Measurements from ENCODE around the gene MVP.
"Not testable (repeated sequence)": the region's sequence is repeated elsewhere in the genome, so short reads cannot be mapped to it uniquely, and the experiment has no call there.

The MVP gene

DNA sequence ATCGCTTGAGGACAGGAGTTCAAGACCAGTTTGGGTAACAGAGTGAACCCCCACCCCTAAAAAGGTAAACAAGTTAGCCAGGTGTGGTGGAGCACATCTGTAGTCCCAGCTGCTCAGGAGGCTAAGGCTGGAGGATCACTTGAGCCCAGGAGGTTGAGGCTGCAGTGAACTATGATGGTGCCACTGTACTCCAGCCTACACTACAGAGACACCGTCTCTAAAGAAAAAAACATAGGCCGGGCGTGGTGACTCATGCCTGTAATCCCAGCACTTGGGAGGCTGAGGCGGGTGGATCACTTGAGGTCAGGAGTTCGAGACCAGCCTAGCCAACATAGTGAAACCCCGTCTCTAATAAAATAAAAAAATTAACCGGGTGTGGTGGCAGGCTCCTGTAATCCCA, 48.8 kb downstream of the MVP start:
- not testable (repeated sequence) for H3K27ac ChIP-seq (ENCODE audit: low read length); H3K36me3 ChIP-seq (ENCODE audit: control insufficient read depth in 1 of 2, insufficient read depth in 2 of 2, low read length in 2 of 2); H3K4me1 ChIP-seq (ENCODE audit: control insufficient read depth in 1 of 2, insufficient read depth in 2 of 2, low read length in 2 of 2); H3K27me3 ChIP-seq (ENCODE audit: low read depth, low read length); H3K9me3 ChIP-seq (ENCODE audit: control insufficient read depth in 1 of 2, low read length in 2 of 2); H3K4me3 ChIP-seq (ENCODE audit: low read depth in 1 of 2, low read length in 2 of 2)

DNA sequence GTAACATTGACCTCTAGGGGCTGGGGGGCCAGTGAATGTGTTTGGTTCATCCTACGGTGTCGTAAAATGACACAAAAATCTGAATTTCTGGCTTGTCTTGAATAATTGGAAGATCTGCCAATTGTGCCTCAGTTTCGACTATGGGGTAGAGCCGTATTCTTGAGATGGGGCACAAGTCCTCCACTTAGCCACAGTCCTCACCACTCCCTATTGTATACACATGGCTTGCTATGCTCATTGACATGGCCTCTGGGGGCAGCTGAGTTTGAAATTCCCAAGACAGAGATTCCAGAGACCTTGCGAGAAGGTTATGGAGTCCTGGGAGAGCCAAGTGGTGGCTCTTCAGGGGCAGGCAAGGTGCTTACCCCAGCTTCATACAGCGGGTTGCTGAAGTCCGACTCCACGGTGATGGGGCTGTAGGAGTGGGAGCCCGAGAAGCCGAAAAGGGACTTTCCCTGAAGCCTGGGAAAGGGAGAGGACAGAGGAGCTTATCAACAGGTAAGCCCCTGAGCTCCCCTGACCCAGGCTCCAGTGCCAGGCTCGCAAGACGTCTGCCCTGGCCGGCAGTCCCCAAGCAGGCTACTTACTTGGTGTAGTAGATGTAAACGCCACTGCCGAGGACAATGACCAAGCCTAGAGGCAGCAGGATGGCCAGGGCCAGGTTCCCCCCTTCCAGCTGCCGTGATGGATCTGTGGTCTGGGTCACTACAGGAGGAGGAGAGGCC, 51.7 kb downstream of the MVP start:
- Histone ChIP-seq H3K4me3 (ENCODE audit: low read depth in 1 of 2, low read length in 2 of 2) (no peak overlapping the region), H3K4me1 (ENCODE audit: control insufficient read depth in 1 of 2, insufficient read depth in 2 of 2, low read length in 2 of 2) (peaks cover 0 to 5% of the 10 kb centered on the region in 2 donors), H3K27ac (ENCODE audit: low read length) (no peak overlapping the region), H3K9me3 (ENCODE audit: control insufficient read depth in 1 of 2, low read length in 2 of 2) (peaks cover 0 to 3% of the 10 kb centered on the region in 2 donors), H3K27me3 (ENCODE audit: low read depth, low read length) (peaks cover 15% of the 10 kb centered on the region), H3K36me3 (ENCODE audit: control insufficient read depth in 1 of 2, insufficient read depth in 2 of 2, low read length in 2 of 2) (no peaks in the 10 kb centered on the region)

DNA sequence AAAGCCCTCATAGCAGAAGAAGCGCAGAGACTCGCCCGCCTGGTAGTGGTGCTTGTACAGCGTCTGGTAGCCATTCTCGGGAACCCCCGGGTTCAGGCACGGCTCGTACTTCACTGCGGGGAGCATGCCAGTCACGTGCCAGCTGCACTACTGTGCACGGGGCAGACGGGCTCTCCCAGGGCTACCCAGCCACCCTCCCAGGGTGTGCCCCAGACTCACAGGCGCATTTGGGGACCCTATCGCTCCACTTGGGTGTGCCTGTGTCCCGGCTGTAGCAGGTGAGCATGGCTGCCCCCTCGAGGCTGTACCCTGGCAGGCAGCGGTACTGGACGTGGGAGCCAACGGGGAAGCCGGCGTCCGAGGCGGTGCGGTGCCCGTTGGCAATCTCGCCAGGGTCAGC, 53.1 kb downstream of the MVP start:
- no peaks in the 10 kb centered on the region for H3K36me3 ChIP-seq (ENCODE audit: control insufficient read depth in 1 of 2, insufficient read depth in 2 of 2, low read length in 2 of 2)
- peaks cover 0 to 3% of the 10 kb centered on the region in 2 donors for H3K9me3 ChIP-seq (ENCODE audit: control insufficient read depth in 1 of 2, low read length in 2 of 2)
- H3K4me3 ChIP-seq (ENCODE audit: low read depth in 1 of 2, low read length in 2 of 2), result no peak overlapping the region
- peaks cover 25% of the 10 kb centered on the region for H3K27me3 ChIP-seq (ENCODE audit: low read depth, low read length)
- peaks cover 0 to 5% of the 10 kb centered on the region in 2 donors for H3K4me1 ChIP-seq (ENCODE audit: control insufficient read depth in 1 of 2, insufficient read depth in 2 of 2, low read length in 2 of 2)
- no peak overlapping the region for H3K27ac ChIP-seq (ENCODE audit: low read length)

DNA sequence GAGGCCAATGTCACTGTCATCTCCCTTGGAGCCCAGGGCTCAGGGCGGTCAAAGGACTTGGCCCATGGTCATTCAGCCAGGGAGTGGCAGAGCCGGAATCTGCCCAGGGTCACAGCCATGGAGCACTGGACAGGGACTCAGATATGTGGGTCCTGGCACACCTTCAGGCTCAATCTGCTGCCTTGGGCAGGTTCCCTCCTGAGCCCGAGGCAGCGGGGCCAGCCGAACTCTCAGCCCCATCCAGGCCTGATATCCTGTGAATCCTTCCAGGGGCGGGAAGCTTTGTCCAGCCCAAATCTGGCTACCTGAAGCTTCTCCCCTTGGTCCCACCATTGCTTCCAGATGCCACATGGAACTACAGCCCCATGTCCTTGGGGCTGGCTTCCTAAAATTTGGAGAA, 54.9 kb downstream of the MVP start:
- Histone ChIP-seq H3K27me3 (ENCODE audit: low read depth, low read length) (peaks cover 25% of the 10 kb centered on the region), H3K4me3 (ENCODE audit: low read depth in 1 of 2, low read length in 2 of 2) (no peak overlapping the region), H3K9me3 (ENCODE audit: control insufficient read depth in 1 of 2, low read length in 2 of 2) (peaks cover 0 to 3% of the 10 kb centered on the region in 2 donors), H3K4me1 (ENCODE audit: control insufficient read depth in 1 of 2, insufficient read depth in 2 of 2, low read length in 2 of 2) (peaks cover 0 to 5% of the 10 kb centered on the region in 2 donors), H3K36me3 (ENCODE audit: control insufficient read depth in 1 of 2, insufficient read depth in 2 of 2, low read length in 2 of 2) (no peaks in the 10 kb centered on the region), H3K27ac (ENCODE audit: low read length) (no peak overlapping the region)

DNA sequence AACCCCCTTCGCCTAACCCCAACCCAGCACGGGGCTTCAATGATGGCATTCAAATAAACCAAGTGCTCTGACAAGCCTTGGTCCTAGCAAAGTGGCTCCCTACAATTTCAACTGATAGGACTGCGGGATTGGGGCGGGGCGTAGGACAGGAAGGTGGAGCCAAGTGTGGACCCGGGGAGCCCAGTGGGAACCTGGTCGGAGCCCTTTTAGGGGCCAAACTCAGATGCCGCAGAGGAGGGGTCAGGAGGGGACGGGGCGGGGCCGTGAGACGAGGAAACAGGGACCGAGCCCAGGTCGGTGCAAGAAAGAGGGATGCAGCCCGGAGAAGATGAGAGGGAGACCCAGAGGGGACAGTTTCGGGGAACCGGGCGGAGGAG, 55.9 kb downstream of the MVP start:
- peaks cover 0 to 5% of the 10 kb centered on the region in 2 donors for H3K4me1 ChIP-seq (ENCODE audit: control insufficient read depth in 1 of 2, insufficient read depth in 2 of 2, low read length in 2 of 2)
- no peaks in the 10 kb centered on the region for H3K36me3 ChIP-seq (ENCODE audit: control insufficient read depth in 1 of 2, insufficient read depth in 2 of 2, low read length in 2 of 2)
- H3K9me3 ChIP-seq (ENCODE audit: control insufficient read depth in 1 of 2, low read length in 2 of 2), result peaks cover 0 to 3% of the 10 kb centered on the region in 2 donors
- no peak overlapping the region for H3K27ac ChIP-seq (ENCODE audit: low read length)
- peaks cover 25% of the 10 kb centered on the region for H3K27me3 ChIP-seq (ENCODE audit: low read depth, low read length)
- peak overlapping the region in 1 of 2 donors; percentile 48 for H3K4me3 ChIP-seq (ENCODE audit: low read depth in 1 of 2, low read length in 2 of 2)

DNA sequence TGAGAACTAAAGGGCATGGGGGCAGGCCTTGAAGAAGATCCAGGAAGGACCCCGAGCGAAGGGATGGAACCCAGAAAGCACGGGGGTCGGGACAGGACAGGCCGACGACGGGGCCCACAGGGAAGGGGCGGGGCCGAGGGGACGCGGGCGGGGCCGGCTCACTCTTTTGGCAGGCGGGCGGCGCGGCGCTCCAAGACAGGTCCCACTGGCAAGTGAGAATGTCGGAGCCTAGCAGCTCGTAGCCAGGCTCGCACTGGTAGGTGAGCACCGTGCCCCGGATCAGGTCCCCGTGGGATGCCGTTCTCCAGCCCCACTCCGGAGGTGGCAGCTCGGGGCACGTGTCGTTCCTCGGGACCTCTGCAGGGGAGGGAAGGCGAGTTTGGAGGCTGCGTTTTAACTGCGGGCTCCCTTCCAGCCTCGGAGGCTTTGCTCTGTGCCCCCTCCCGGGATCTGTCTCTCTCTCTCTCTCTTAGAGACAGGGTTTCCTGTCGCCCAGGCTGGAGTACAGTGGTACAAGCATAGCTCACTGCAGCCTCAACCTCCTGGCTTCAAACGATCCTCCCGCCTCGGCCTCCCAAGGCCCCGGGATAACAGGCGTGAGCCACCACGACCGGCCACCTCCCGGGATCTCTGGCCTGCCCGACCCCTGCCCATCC, 56.5 kb downstream of the MVP start:
- H3K27me3 ChIP-seq (ENCODE audit: low read depth, low read length), result peaks cover 25% of the 10 kb centered on the region
- H3K4me1 ChIP-seq (ENCODE audit: control insufficient read depth in 1 of 2, insufficient read depth in 2 of 2, low read length in 2 of 2), result peaks cover 0 to 5% of the 10 kb centered on the region in 2 donors
- H3K36me3 ChIP-seq (ENCODE audit: control insufficient read depth in 1 of 2, insufficient read depth in 2 of 2, low read length in 2 of 2), result no peaks in the 10 kb centered on the region
- H3K9me3 ChIP-seq (ENCODE audit: control insufficient read depth in 1 of 2, low read length in 2 of 2), result peaks cover 0 to 3% of the 10 kb centered on the region in 2 donors
- no peak overlapping the region for H3K27ac ChIP-seq (ENCODE audit: low read length)
- H3K4me3 ChIP-seq (ENCODE audit: low read depth in 1 of 2, low read length in 2 of 2), result peak overlapping the region in 1 of 2 donors; percentile 48

DNA sequence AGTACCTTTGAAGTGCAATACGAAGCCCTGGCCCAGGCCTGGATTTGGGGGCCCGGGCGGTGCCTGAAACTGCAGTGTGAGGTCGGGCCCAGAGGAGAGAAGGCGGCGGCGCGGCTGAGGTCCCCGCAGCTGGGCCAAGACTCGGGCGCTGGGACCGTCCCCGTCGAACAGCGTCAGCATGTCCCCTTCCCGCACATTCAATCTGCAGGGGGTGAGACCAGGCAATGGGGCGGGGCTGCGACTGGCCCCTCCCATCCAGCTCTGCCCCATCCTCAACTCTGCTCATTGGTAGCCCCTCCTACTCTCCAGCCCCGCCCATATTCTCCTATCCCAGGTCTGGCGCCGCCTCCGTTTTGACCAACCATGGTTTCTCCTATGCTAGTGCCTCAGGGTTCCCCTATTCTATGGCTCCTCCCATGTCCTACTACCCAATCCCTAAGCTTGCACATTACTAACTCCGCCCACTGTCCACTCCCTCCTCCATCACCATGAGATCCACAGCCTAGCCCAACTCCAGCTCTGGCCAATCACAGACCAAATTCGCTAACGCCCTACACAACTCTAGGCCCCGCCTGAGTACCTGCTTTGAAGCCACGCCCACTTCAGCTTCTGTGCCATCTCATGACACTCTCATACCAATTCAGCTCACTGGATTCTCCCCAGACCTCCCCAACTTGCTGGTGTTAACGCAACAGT, 57.2 kb downstream of the MVP start:
- Histone ChIP-seq H3K4me1 (ENCODE audit: control insufficient read depth in 1 of 2, insufficient read depth in 2 of 2, low read length in 2 of 2) (peaks cover 0 to 5% of the 10 kb centered on the region in 2 donors), H3K9me3 (ENCODE audit: control insufficient read depth in 1 of 2, low read length in 2 of 2) (peaks cover 0 to 3% of the 10 kb centered on the region in 2 donors), H3K36me3 (ENCODE audit: control insufficient read depth in 1 of 2, insufficient read depth in 2 of 2, low read length in 2 of 2) (no peaks in the 10 kb centered on the region), H3K4me3 (ENCODE audit: low read depth in 1 of 2, low read length in 2 of 2) (peak overlapping the region in 1 of 2 donors; percentile 48), H3K27me3 (ENCODE audit: low read depth, low read length) (peaks cover 25% of the 10 kb centered on the region), H3K27ac (ENCODE audit: low read length) (no peak overlapping the region)

DNA sequence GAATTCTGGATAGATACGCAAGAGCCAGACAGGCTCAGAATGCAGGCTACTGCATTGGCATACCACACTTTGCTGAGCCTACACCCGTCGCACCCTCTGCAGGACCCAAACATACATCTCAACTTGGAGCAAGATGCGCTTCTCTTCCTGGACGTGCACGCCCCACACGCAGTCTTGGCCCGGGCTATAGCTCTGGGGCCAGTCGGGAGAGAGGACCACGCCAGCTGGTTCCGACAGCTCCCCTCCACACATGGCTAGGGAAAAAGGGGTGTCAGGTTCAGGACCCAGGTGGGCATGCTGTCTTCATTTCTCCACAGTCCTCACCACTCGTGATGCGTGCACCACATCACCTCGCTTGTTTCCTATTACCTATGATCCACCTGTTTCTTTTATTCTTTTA, 57.9 kb downstream of the MVP start:
- peaks cover 0 to 3% of the 10 kb centered on the region in 2 donors for H3K9me3 ChIP-seq (ENCODE audit: control insufficient read depth in 1 of 2, low read length in 2 of 2)
- H3K27me3 ChIP-seq (ENCODE audit: low read depth, low read length), result peaks cover 25% of the 10 kb centered on the region
- no peaks in the 10 kb centered on the region for H3K36me3 ChIP-seq (ENCODE audit: control insufficient read depth in 1 of 2, insufficient read depth in 2 of 2, low read length in 2 of 2)
- H3K4me3 ChIP-seq (ENCODE audit: low read depth in 1 of 2, low read length in 2 of 2), result no peak overlapping the region
- no peak overlapping the region for H3K27ac ChIP-seq (ENCODE audit: low read length)
- H3K4me1 ChIP-seq (ENCODE audit: control insufficient read depth in 1 of 2, insufficient read depth in 2 of 2, low read length in 2 of 2), result peaks cover 0 to 5% of the 10 kb centered on the region in 2 donors

DNA sequence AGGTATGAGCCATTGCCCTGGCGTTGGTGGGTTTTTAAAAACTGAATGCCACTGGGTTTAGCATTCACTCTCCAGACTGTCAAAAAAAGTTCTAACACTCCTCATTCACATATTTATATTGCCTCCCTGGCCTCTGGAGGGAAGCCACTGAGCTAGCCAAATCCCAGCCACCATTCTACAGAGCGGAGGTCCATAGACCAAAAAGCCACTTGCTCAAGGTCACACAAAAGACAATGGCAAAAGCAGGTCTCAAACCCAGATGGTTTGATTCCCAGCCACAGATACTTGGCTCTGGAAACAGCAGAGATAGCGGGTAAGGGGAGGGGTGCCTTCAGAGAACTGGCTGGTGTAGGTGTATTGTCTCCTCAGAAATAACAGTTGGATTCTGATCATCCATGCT, 60.8 kb downstream of the MVP start:
- H3K9me3 ChIP-seq (ENCODE audit: control insufficient read depth in 1 of 2, low read length in 2 of 2), result peaks cover 0 to 3% of the 10 kb centered on the region in 2 donors
- H3K36me3 ChIP-seq (ENCODE audit: control insufficient read depth in 1 of 2, insufficient read depth in 2 of 2, low read length in 2 of 2), result no peaks in the 10 kb centered on the region
- H3K27me3 ChIP-seq (ENCODE audit: low read depth, low read length), result peaks cover 19% of the 10 kb centered on the region
- no peak overlapping the region for H3K4me3 ChIP-seq (ENCODE audit: low read depth in 1 of 2, low read length in 2 of 2)
- H3K4me1 ChIP-seq (ENCODE audit: control insufficient read depth in 1 of 2, insufficient read depth in 2 of 2, low read length in 2 of 2), result peaks cover 0 to 5% of the 10 kb centered on the region in 2 donors
- H3K27ac ChIP-seq (ENCODE audit: low read length), result no peak overlapping the region

DNA sequence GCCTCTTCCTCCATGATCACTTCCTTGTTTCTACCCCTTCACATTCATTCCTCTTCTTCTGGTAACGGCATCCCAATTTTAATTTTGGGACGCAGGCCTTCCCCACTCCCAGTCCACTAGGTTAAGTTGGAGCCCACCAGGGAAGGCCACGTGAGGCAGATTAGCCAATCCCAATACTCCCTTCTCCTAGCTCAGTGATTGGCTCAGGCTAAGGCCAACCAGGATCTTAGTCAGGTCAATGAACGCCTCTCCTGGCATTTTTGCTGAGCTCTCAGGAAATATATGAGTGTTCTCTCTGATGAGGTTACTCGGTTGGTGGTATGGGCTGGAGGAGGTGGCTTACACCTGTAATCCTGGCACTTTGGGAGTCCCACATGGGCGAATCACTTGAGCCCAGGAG, 63.7 kb downstream of the MVP start:
- Histone ChIP-seq H3K9me3 (ENCODE audit: control insufficient read depth in 1 of 2, low read length in 2 of 2) (no peaks in the 10 kb centered on the region), H3K27ac (ENCODE audit: low read length) (no peak overlapping the region), H3K36me3 (ENCODE audit: control insufficient read depth in 1 of 2, insufficient read depth in 2 of 2, low read length in 2 of 2) (no peaks in the 10 kb centered on the region), H3K4me1 (ENCODE audit: control insufficient read depth in 1 of 2, insufficient read depth in 2 of 2, low read length in 2 of 2) (no peaks in the 10 kb centered on the region), H3K4me3 (ENCODE audit: low read depth in 1 of 2, low read length in 2 of 2) (no peak overlapping the region), H3K27me3 (ENCODE audit: low read depth, low read length) (no peaks in the 10 kb centered on the region)

DNA sequence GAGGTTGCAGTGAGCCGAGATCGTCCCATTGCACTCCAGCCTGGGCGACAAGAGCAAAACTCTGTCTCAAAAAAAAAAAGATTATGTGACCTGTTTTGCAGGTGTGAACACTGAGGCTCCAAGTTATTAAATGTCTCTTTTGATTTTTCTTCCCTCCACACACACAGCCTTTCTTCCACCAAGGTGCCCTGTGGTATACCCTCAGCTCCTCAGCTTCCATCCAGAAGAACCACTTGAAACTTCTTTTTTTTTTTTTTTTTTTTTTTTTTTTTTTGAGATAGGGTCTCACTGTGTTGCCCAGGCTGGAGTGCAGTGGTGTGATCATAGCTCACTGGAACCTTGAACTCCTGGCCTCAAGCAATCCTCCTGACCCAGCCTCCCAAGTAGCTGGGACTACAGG, 69.1 kb downstream of the MVP start:
- not testable (repeated sequence) for H3K9me3 ChIP-seq (ENCODE audit: control insufficient read depth in 1 of 2, low read length in 2 of 2); H3K27ac ChIP-seq (ENCODE audit: low read length); H3K4me1 ChIP-seq (ENCODE audit: control insufficient read depth in 1 of 2, insufficient read depth in 2 of 2, low read length in 2 of 2); H3K4me3 ChIP-seq (ENCODE audit: low read depth in 1 of 2, low read length in 2 of 2); H3K36me3 ChIP-seq (ENCODE audit: control insufficient read depth in 1 of 2, insufficient read depth in 2 of 2, low read length in 2 of 2); H3K27me3 ChIP-seq (ENCODE audit: low read depth, low read length)

Data from muscle layer of duodenum (tissue), 2 donors.